GM13976 (cell line): ENCODE measurements around the gene DOHH.
"Not testable (repeated sequence)": the region's sequence is repeated elsewhere in the genome, so short reads cannot be mapped to it uniquely, and the experiment has no call there.

ENCODE experiments used
- DNase-seq: peaks from one replicate; pipeline ENCODE4 v3.0.0; 2012; ENCODE audit warnings: low spot score
- in situ Hi-C: fragments of 300-500 bp; cut with MboI; formaldehyde crosslinking; loops from one replicate; pipeline ENCODE4 v1.12.0; 2022; ENCODE audit warnings: low sequenced_read_pairs, mixed read lengths, inconsistent platforms; ENCODE audit not compliant: unreplicated experiment
- TF ChIP-seq, protein P1 (sequence below): IDR thresholded peaks from 2 replicates; pipeline ENCODE4 v1.5.1; 2012; ENCODE audit warnings: borderline replicate concordance, mild to moderate bottlenecking; ENCODE audit not compliant: insufficient read depth; ENCODE audit errors: extremely low read depth, missing control alignments, control extremely low read depth

Gene DOHH

DNA sequence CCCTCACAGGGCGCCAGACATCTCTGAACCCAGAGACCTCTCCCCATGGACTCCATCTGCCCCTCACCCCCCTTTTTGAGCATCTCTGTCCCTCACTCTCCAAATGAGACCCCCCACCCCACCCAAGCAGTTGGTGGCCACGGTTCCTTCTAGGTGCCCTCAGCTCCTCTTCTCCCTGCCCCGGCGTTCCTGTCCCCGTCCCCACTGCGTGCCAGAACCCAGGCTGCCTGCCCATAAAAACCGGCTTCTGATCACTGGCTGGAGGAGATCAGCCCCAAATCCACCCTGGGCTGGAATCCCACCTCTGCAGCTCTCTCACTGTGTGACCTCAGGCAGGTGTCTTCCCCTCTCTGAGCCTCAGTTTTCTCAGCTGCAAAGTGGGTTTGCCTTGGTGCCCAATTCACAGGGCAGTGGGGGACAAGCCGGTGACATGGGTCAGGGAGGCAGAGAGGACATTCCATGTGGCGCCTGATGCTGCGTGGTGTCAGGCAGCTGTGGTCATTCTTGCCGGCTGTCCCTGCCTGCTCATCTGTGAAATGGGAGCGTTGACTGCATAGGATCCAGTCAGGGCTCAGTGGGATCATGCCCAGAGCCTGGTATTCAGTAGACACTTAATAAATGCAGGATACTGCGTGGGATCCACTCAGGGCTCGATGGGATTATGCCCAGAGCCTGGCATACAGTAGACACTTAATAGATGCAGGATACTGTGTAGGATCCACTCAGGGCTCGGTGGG, 45.6 kb downstream of the DOHH start:
- no peak for DNase-seq
- TF ChIP-seq, protein P1, sequence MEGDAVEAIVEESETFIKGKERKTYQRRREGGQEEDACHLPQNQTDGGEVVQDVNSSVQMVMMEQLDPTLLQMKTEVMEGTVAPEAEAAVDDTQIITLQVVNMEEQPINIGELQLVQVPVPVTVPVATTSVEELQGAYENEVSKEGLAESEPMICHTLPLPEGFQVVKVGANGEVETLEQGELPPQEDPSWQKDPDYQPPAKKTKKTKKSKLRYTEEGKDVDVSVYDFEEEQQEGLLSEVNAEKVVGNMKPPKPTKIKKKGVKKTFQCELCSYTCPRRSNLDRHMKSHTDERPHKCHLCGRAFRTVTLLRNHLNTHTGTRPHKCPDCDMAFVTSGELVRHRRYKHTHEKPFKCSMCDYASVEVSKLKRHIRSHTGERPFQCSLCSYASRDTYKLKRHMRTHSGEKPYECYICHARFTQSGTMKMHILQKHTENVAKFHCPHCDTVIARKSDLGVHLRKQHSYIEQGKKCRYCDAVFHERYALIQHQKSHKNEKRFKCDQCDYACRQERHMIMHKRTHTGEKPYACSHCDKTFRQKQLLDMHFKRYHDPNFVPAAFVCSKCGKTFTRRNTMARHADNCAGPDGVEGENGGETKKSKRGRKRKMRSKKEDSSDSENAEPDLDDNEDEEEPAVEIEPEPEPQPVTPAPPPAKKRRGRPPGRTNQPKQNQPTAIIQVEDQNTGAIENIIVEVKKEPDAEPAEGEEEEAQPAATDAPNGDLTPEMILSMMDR, result no peak
- in situ Hi-C loops, result no loop called here

DNA sequence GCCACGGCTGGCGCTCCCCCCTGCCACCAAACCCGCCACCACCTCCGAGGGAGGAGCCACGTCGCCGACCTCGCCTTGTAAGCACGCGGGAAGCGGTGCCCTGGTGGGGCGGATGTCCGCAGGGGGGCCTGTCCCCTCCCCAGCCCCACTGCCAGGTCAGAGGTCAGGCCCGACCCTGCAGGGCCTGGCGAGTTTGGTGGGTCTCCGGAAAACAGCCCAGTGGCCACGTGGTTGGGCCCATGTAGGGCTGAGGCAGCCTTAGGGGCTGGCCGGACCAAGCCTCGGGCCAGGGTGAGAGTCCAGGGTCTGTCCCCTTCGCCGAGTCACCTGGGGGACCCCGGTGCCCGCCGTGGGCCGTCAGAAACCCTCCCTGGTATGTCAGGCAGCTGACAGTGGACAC, 46.6 kb downstream of the DOHH start:
- TF ChIP-seq, protein P1, result no peak
- in situ Hi-C loops, result no loop called here
- DNase-seq, result no peak

DNA sequence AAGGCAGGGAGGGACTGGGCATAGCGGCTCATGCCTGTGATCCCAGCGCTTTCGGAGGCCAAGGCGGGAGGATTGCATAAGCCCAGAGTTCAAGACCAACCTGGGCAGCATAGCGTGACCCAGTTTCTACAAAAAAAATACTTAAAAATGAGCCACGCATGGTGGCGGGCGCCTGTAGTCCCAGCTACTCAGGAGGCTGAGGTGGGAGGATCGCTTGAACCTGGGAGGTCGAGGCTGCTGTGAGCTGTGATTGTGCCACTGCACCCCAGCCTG, 47.6 kb downstream of the DOHH start:
- in situ Hi-C loops, DNase-seq: not testable (repeated sequence)

DNA sequence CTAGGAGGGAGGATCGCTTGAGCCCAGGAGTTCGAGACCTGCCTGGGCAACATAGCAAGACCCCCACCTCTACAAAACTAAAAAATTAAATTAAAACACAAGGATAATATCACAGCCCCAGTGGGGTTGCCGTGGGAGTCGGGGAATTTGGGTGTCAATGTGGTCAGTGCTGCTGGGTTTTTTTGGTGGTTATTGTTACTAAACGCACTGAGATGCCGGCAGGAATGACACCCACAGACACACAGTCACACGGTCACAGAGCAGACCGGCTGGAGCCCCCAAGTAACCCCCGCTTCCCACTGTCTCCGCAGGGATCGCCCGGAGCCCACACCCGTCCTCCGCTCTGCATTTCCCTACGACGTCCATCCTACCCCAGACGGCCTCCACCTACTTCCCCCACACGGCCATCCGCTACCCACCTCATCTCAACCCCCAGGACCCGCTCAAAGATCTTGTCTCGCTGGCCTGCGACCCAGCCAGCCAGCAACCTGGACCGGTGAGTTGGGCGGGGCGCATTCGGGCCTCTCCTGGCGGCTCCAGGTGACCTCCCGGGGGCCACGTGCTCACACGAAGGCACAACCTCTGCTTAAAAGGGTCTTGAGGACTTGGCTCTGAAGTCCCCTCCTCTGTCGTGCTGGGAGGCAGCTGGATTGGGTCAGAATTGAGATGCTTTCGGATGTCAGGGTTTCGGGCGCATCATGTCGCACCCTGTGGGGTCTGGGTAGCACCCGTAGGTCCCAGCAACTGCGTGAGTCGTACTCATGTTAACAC, 48.1 kb downstream of the DOHH start:
- no peak for DNase-seq
- TF ChIP-seq, protein P1, result no peak
- in situ Hi-C loops, result no loop called here

DNA sequence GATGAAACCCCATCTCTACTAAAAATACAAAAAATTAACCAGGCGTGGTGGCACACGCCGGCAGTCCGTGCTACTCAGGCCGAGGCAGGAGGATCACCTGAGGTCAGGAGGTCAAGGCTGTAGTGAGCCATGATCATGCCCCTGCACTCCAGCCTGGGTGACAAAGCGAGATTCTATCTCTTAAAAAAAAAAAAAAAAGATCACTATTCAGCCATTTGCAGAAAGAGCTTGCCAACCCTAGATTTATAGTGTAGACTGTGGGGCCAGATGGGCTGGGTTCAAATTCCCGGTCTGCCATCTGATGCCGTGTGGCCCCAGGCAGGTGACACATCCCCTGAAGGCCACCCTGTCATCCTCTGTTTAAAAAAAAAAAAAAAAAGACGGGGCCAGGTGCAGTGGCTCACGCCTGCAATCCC, 49.0 kb downstream of the DOHH start:
- TF ChIP-seq, protein P1, result no peak
- no peak for DNase-seq
- in situ Hi-C loops, result no loop called here

GRCh38 chr19:3450796-3451411, 49.6 kb downstream of the DOHH start:
- in situ Hi-C loops, result no loop called here

More at GRCh38 chr19:3450796-3451411, 49.6 kb downstream of the DOHH start:
- DNase-seq, result no peak
- TF ChIP-seq, protein P1, result no peak
